ENCODE results near the gene SLITRK4. TPM values are rescaled to one million over a fixed set of nuclear protein-coding genes. Genes with fewer than 3 reads are reported as not detected.

Gene SLITRK4
- total and polyA plus RNA-seq, 2 of the 13 experiments (the other 11 are each of a cell fraction or from before 2014, with no cell fraction given): not detected

DNA sequence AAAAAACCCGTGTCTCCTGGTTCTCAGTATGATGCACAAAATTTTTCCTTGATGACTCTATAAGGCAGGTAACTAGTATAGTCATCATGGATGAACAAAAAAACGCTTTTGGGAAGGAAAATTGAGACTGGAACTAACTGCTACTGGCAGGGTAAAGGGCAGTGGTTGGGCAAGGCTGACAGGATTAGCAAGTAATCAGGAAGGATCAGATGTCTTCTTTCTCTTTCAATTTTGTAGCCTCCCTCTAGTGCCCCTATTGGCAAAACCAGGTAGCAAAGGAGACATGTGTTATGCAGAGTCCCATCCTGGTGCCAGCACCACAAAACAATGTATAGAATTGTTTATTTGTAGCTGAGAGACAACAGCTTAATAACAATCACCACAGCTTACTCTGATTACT is 12.8 kb upstream of the SLITRK4 start:
- no peaks in the 10 kb centered on the region for H3K4me1 ChIP-seq (ENCODE audit: insufficient read depth, low read length)
- FAIRE-seq (no peak), DNase-seq (ENCODE audit: low spot score) (no peak), ATAC-seq (peak; percentile 48; the same call in 1 of the 3 replicates)
- 0% methylated on average over 2 of the region's 2 CpGs for WGBS (ENCODE audit: low lambda C conversion rate)
- no peaks in the 10 kb centered on the region for H3K79me2 ChIP-seq (ENCODE audit: insufficient read depth, low read length)
- no peak overlapping the region for H3K4me3 ChIP-seq (replicated peaks in 1 of 3; ENCODE audit: insufficient read depth in 1 of 3, low read depth in 2 of 3, low read length in 3 of 3)
- H3K27ac ChIP-seq (ENCODE audit: extremely low read length, insufficient read depth, low read length): no peak overlapping the region
- H2AFZ ChIP-seq (ENCODE audit: low read length): no peak overlapping the region
- no peak overlapping the region for H3K4me2 ChIP-seq (ENCODE audit: low read depth, low read length)
- no peak overlapping the region for H3K9ac ChIP-seq (ENCODE audit: insufficient read depth, low read depth, low read length)
- no peaks in the 10 kb centered on the region for H4K20me1 ChIP-seq (ENCODE audit: insufficient read depth, low read length)
- H3K27me3 ChIP-seq (ENCODE audit: control insufficient read depth in 1 of 2, insufficient read depth in 2 of 2, low read length in 2 of 2): no peaks in the 10 kb centered on the region
- ChIA-PET POLR2A (no interaction called here), CTCF (ENCODE audit: low intra/inter-chr PET ratio, low total read pairs) (no interaction called here)
- H3K9me3 ChIP-seq (ENCODE audit: low read length): no peaks in the 10 kb centered on the region
- BruUV-seq (replicated peaks): no TSS peak
- no peaks in the 10 kb centered on the region for H3K36me3 ChIP-seq (replicated peaks in 1 of 2; ENCODE audit: control insufficient read depth in 1 of 2, insufficient read depth in 2 of 2, low read length in 2 of 2)
- in situ Hi-C loops (cut with HindIII; ENCODE audit: extremely low pct_ligation_motif_present, low pct_unique_long_range_greater_than_20kb): no loop called here
- intact Hi-C loops (cut with micrococcal nuclease; ENCODE audit: unreplicated experiment): no loop called here
- no peak for TF ChIP-seq TOE1 (CRISPR knock-in tag; IDR thresholded peaks at IDR 0.05)
- TF ChIP-seq ZBTB40 (IDR thresholded peaks at IDR 0.05): no peak
- TF ChIP-seq ZBTB40 (CRISPR knock-in tag; IDR thresholded peaks at IDR 0.05): no peak
- no peak for TF ChIP-seq ZMYM2 (CRISPR knock-in tag; IDR thresholded peaks at IDR 0.05)
- TF ChIP-seq, protein P1, sequence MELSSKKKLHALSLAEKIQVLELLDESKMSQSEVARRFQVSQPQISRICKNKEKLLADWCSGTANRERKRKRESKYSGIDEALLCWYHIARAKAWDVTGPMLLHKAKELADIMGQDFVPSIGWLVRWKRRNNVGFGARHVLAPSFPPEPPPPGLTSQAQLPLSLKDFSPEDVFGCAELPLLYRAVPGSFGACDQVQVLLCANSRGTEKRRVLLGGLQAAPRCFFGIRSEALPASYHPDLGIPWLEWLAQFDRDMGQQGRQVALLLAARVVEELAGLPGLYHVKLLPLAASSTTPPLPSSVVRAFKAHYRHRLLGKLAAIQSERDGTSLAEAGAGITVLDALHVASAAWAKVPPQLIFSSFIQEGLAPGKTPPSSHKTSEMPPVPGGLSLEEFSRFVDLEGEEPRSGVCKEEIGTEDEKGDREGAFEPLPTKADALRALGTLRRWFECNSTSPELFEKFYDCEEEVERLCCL (CRISPR knock-in tag; IDR thresholded peaks at IDR 0.05; ENCODE audit: borderline replicate concordance): no peak
- TF ChIP-seq CBX1 (IDR thresholded peaks at IDR 0.05; ENCODE audit: low read depth): no peak
- TF ChIP-seq, protein P2, sequence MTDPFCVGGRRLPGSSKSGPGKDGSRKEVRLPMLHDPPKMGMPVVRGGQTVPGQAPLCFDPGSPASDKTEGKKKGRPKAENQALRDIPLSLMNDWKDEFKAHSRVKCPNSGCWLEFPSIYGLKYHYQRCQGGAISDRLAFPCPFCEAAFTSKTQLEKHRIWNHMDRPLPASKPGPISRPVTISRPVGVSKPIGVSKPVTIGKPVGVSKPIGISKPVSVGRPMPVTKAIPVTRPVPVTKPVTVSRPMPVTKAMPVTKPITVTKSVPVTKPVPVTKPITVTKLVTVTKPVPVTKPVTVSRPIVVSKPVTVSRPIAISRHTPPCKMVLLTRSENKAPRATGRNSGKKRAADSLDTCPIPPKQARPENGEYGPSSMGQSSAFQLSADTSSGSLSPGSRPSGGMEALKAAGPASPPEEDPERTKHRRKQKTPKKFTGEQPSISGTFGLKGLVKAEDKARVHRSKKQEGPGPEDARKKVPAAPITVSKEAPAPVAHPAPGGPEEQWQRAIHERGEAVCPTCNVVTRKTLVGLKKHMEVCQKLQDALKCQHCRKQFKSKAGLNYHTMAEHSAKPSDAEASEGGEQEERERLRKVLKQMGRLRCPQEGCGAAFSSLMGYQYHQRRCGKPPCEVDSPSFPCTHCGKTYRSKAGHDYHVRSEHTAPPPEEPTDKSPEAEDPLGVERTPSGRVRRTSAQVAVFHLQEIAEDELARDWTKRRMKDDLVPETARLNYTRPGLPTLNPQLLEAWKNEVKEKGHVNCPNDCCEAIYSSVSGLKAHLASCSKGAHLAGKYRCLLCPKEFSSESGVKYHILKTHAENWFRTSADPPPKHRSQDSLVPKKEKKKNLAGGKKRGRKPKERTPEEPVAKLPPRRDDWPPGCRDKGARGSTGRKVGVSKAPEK (CRISPR knock-in tag; IDR thresholded peaks at IDR 0.05; ENCODE audit: borderline replicate concordance): no peak
- TF ChIP-seq MYC (CRISPR knock-in tag; IDR thresholded peaks at IDR 0.05; ENCODE audit: borderline replicate concordance): no peak
- TF ChIP-seq, protein P3, sequence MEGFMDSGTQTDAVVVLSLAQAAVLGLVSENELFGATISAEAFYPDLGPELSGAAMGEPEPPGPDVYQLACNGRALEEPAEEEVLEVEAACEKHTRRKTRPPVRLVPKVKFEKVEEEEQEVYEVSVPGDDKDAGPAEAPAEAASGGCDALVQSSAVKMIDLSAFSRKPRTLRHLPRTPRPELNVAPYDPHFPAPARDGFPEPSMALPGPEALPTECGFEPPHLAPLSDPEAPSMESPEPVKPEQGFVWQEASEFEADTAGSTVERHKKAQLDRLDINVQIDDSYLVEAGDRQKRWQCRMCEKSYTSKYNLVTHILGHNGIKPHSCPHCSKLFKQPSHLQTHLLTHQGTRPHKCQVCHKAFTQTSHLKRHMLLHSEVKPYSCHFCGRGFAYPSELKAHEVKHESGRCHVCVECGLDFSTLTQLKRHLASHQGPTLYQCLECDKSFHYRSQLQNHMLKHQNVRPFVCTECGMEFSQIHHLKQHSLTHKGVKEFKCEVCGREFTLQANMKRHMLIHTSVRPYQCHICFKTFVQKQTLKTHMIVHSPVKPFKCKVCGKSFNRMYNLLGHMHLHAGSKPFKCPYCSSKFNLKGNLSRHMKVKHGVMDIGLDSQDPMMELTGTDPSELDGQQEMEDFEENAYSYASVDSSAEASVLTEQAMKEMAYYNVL (CRISPR knock-in tag; IDR thresholded peaks at IDR 0.05; ENCODE audit: borderline replicate concordance): no peak
- TF ChIP-seq ZNF282 (IDR thresholded peaks at IDR 0.05; ENCODE audit: partially characterized antibody): no peak

All from HepG2 (cell line).